Naive thymus-derived CD8-positive, alpha-beta T cell (primary cell): Measurements from ENCODE around the gene PRG3. TPM values are rescaled to one million over a fixed set of nuclear protein-coding genes. Genes with fewer than 3 reads are reported as not detected.

Experiments
- ATAC-seq, 2 donors: fragments of 150-1000 bp; cut with Tn5 transposase in 1 of 2; sonication (Bioruptor Pico), chemical (Tn5 transposase) in 1 of 2; 1 replicate in 1 of 2; 2 replicates in 1 of 2; pipeline ENCODE4 v1.10.0; 2021; ENCODE audit warnings: mild to moderate bottlenecking in 2 of 2, moderate library complexity in 2 of 2
- POLR2A ChIA-PET: fragments of 350-600 bp; sonication (Branson Sonifier 250); formaldehyde crosslinking; loops from one replicate; lab custom pipeline; 2021; ENCODE audit warnings: antibody characterized with exemption; lab: Charles Lee
- DNase-seq, 10 donors: peaks; one replicate each; pipeline versions ENCODE4 v3.0.0 to v3.0.0-alpha.2; 2020 to 2022
- H3K27ac Mint-ChIP-seq, 10 donors: one replicate each; pipeline ENCODE4 v1.8.0; 2020 to 2022; ENCODE audit warnings: mild to moderate bottlenecking in 10 of 10, mixed read lengths in 10 of 10, moderate library complexity in 4 of 10, inconsistent platforms in 1 of 10
- H3K27me3 Mint-ChIP-seq, 5 donors: one replicate each; pipeline ENCODE4 v1.8.0; 2021 to 2022; ENCODE audit warnings: mixed read lengths in 5 of 5
- H3K36me3 Mint-ChIP-seq, 3 donors: one replicate each; pipeline ENCODE4 v1.8.0; 2020 to 2022; ENCODE audit warnings: mixed read lengths in 3 of 3, mild to moderate bottlenecking in 2 of 3, inconsistent platforms in 1 of 3
- H3K4me1 Mint-ChIP-seq, 4 donors: one replicate each; pipeline ENCODE4 v1.8.0; 2021 to 2022; ENCODE audit warnings: mixed read lengths in 4 of 4
- H3K4me3 Mint-ChIP-seq, 10 donors: one replicate each; pipeline ENCODE4 v1.8.0; 2020 to 2022; ENCODE audit warnings: mild to moderate bottlenecking in 10 of 10, mixed read lengths in 10 of 10, moderate library complexity in 6 of 10, inconsistent platforms in 1 of 10
- H3K9me3 Mint-ChIP-seq, 9 donors: one replicate each; pipeline ENCODE4 v1.8.0; 2020 to 2022; ENCODE audit warnings: mixed read lengths in 9 of 9, mild to moderate bottlenecking in 3 of 9, inconsistent platforms in 1 of 9, moderate library complexity in 1 of 9
- polyA plus RNA-seq, 3 donors: library from polyadenylated mRNA; unstranded; fragments of 300-500 nt; fragmentation: Illumina TruSeq; gene quantifications; one replicate each; pipeline ENCODE4 v1.2.3, GENCODE V29; 2021
- total RNA-seq, 8 experiments: library from RNA in 2 of 8; stranded (reverse) in 2 of 8; gene quantifications; one replicate each; pipeline ENCODE4 v1.2.3 and lab custom pipeline; 2021 to 2026

PRG3 gene
- total and polyA plus RNA-seq, 5 experiments from 2014 or later, result not detected

- peaks cover 0 to 38% (median 14%) of the 10 kb centered on the region in 3 donors for H3K36me3 Mint-ChIP-seq
- H3K9me3 Mint-ChIP-seq, result no peaks in the 10 kb centered on the region
- H3K4me1 Mint-ChIP-seq, result peaks cover 14 to 49% (median 44%) of the 10 kb centered on the region in 4 donors
- H3K27me3 Mint-ChIP-seq, result no peaks in the 10 kb centered on the region
- H3K4me3 Mint-ChIP-seq, result no peak overlapping the region
- DNase-seq (no peak), ATAC-seq (no peak)
- POLR2A ChIA-PET, result no interaction called here
- H3K27ac Mint-ChIP-seq, result peak overlapping the region in 2 of 10 donors; percentile 25 to 97
Measured at GRCh38 chr11:57421805-57422204, 40.9 kb upstream of the PRG3 start.

GRCh38 chr11:57421066-57421465, 40.1 kb upstream of the PRG3 start:
- peak overlapping the region in 1 of 10 donors; percentile 63 for H3K27ac Mint-ChIP-seq

GRCh38 chr11:57419146-57419545, 38.2 kb upstream of the PRG3 start:
- DNase-seq (no peak), ATAC-seq (no peak)
- Mint-ChIP-seq H3K4me1 (peaks cover 5 to 24% (median 21%) of the 10 kb centered on the region in 4 donors), H3K4me3 (no peak overlapping the region), H3K9me3 (no peaks in the 10 kb centered on the region), H3K27ac (no peak overlapping the region), H3K27me3 (no peaks in the 10 kb centered on the region), H3K36me3 (peaks cover 0 to 63% (median 27%) of the 10 kb centered on the region in 3 donors)
- POLR2A ChIA-PET, result no interaction called here

More at GRCh38 chr11:57421066-57421465, 40.1 kb upstream of the PRG3 start:
- Mint-ChIP-seq H3K36me3 (peaks cover 0 to 45% (median 15%) of the 10 kb centered on the region in 3 donors), H3K27me3 (no peaks in the 10 kb centered on the region), H3K9me3 (no peaks in the 10 kb centered on the region), H3K4me1 (peaks cover 10 to 43% (median 38%) of the 10 kb centered on the region in 4 donors), H3K4me3 (no peak overlapping the region)
- no peak for ATAC-seq
- DNase-seq, result no peak
- POLR2A ChIA-PET, result no interaction called here

- no peak overlapping the region for H3K4me3 Mint-ChIP-seq
Measured at GRCh38 chr11:57418131-57418530, 37.2 kb upstream of the PRG3 start.

GRCh38 chr11:57417056-57417455, 36.1 kb upstream of the PRG3 start:
- H3K27me3 Mint-ChIP-seq, result no peaks in the 10 kb centered on the region
- peaks cover 8 to 72% (median 42%) of the 10 kb centered on the region in 3 donors for H3K36me3 Mint-ChIP-seq
- no peak overlapping the region for H3K4me3 Mint-ChIP-seq
- peaks cover 4 to 6% (median 5%) of the 10 kb centered on the region in 4 donors for H3K4me1 Mint-ChIP-seq
- no peak for ATAC-seq
- POLR2A ChIA-PET, result no interaction called here
- H3K9me3 Mint-ChIP-seq, result no peaks in the 10 kb centered on the region
- H3K27ac Mint-ChIP-seq, result no peak overlapping the region
- no peak for DNase-seq

More at GRCh38 chr11:57418131-57418530, 37.2 kb upstream of the PRG3 start:
- Mint-ChIP-seq H3K27ac (no peak overlapping the region), H3K36me3 (peaks cover 2 to 69% (median 37%) of the 10 kb centered on the region in 3 donors), H3K9me3 (no peaks in the 10 kb centered on the region), H3K27me3 (no peaks in the 10 kb centered on the region), H3K4me1 (peaks cover 6 to 17% (median 13%) of the 10 kb centered on the region in 4 donors)
- no peak for ATAC-seq
- POLR2A ChIA-PET, result interaction anchor here (0.6 kb wide), 1 partner anchor 14 kb away, joined by 4 read pairs; no protein-coding TSS in a partner anchor
- no peak for DNase-seq

GRCh38 chr11:57416436-57416835, 35.5 kb upstream of the PRG3 start:
- Mint-ChIP-seq H3K9me3 (no peaks in the 10 kb centered on the region), H3K4me3 (no peak overlapping the region), H3K27me3 (no peaks in the 10 kb centered on the region), H3K27ac (no peak overlapping the region), H3K4me1 (peaks cover 0 to 6% (median 2%) of the 10 kb centered on the region in 4 donors), H3K36me3 (peaks cover 8 to 74% (median 38%) of the 10 kb centered on the region in 3 donors)
- ATAC-seq (no peak), DNase-seq (no peak)
- POLR2A ChIA-PET, result no interaction called here

- DNase-seq (no peak), ATAC-seq (no peak)
- H3K36me3 Mint-ChIP-seq, result peaks cover 8 to 84% (median 35%) of the 10 kb centered on the region in 3 donors
- H3K4me1 Mint-ChIP-seq, result peaks cover 0 to 6% (median 2%) of the 10 kb centered on the region in 4 donors
- H3K9me3 Mint-ChIP-seq, result no peaks in the 10 kb centered on the region
- H3K4me3 Mint-ChIP-seq, result no peak overlapping the region
- no peaks in the 10 kb centered on the region for H3K27me3 Mint-ChIP-seq
- H3K27ac Mint-ChIP-seq, result peak overlapping the region in 3 of 10 donors; percentile 15 to 61 (median 43)
- POLR2A ChIA-PET, result no interaction called here
Measured at GRCh38 chr11:57414612-57415212, 33.8 kb upstream of the PRG3 start.

GRCh38 chr11:57413681-57414080, 32.7 kb upstream of the PRG3 start:
- H3K4me3 Mint-ChIP-seq, result no peak overlapping the region

GRCh38 chr11:57410287-57410686, 29.3 kb upstream of the PRG3 start:
- no peaks in the 10 kb centered on the region for H3K9me3 Mint-ChIP-seq
- H3K4me1 Mint-ChIP-seq, result peaks cover 4 to 14% (median 8%) of the 10 kb centered on the region in 4 donors
- H3K4me3 Mint-ChIP-seq, result no peak overlapping the region
- peaks cover 8 to 80% (median 27%) of the 10 kb centered on the region in 3 donors for H3K36me3 Mint-ChIP-seq
- POLR2A ChIA-PET, result no interaction called here
- peak overlapping the region in 2 of 10 donors; percentile 38 to 45 for H3K27ac Mint-ChIP-seq
- ATAC-seq (no peak), DNase-seq (no peak)
- H3K27me3 Mint-ChIP-seq, result no peaks in the 10 kb centered on the region

More at GRCh38 chr11:57413681-57414080, 32.7 kb upstream of the PRG3 start:
- POLR2A ChIA-PET, result no interaction called here
- peak overlapping the region in 3 of 10 donors; percentile 15 to 78 (median 34) for H3K27ac Mint-ChIP-seq
- no peaks in the 10 kb centered on the region for H3K27me3 Mint-ChIP-seq
- no peaks in the 10 kb centered on the region for H3K9me3 Mint-ChIP-seq
- H3K4me1 Mint-ChIP-seq, result peaks cover 0 to 6% (median 2%) of the 10 kb centered on the region in 4 donors
- ATAC-seq (no peak), DNase-seq (no peak)
- peaks cover 8 to 81% (median 35%) of the 10 kb centered on the region in 3 donors for H3K36me3 Mint-ChIP-seq

- Mint-ChIP-seq H3K9me3 (no peaks in the 10 kb centered on the region), H3K27me3 (no peaks in the 10 kb centered on the region), H3K27ac (peak overlapping the region in 2 of 10 donors; percentile 24 to 75), H3K4me1 (peaks cover 4 to 14% (median 8%) of the 10 kb centered on the region in 4 donors), H3K36me3 (peaks cover 8 to 72% (median 20%) of the 10 kb centered on the region in 3 donors), H3K4me3 (no peak overlapping the region)
- ATAC-seq, result no peak
- POLR2A ChIA-PET, result no interaction called here
- DNase-seq, result no peak
Measured at GRCh38 chr11:57409321-57410100, 28.6 kb upstream of the PRG3 start.

- Mint-ChIP-seq H3K4me1 (peaks cover 2 to 14% (median 8%) of the 10 kb centered on the region in 4 donors), H3K9me3 (no peaks in the 10 kb centered on the region), H3K4me3 (no peak overlapping the region), H3K36me3 (peaks cover 8 to 64% (median 14%) of the 10 kb centered on the region in 3 donors), H3K27me3 (no peaks in the 10 kb centered on the region), H3K27ac (peak overlapping the region in 2 of 10 donors; percentile 24 to 29)
- no peak for DNase-seq
- ATAC-seq, result no peak
- POLR2A ChIA-PET, result no interaction called here
Measured at GRCh38 chr11:57408771-57409170, 27.8 kb upstream of the PRG3 start.

GRCh38 chr11:57407941-57408475, 27.1 kb upstream of the PRG3 start:
- ATAC-seq, result no peak
- DNase-seq, result no peak
- Mint-ChIP-seq H3K27me3 (no peaks in the 10 kb centered on the region), H3K4me1 (peaks cover 2 to 14% (median 8%) of the 10 kb centered on the region in 4 donors), H3K9me3 (no peaks in the 10 kb centered on the region), H3K36me3 (peaks cover 4 to 57% (median 8%) of the 10 kb centered on the region in 3 donors), H3K4me3 (no peak overlapping the region), H3K27ac (peak overlapping the region in 2 of 10 donors; percentile 14 to 20)
- POLR2A ChIA-PET, result no interaction called here
